Endodermal cell (in vitro differentiated cells): Measurements from ENCODE around the gene CUX1. TPM values are rescaled to one million over a fixed set of nuclear protein-coding genes. Genes with fewer than 3 reads are reported as not detected.

ENCODE experiments used
- DNase-seq: peaks from one replicate; pipeline ENCODE4 v3.0.0-alpha.2; 2017
- H3K27ac ChIP-seq: 2 replicates; pipeline ENCODE4 v1.5.1; 2013; ENCODE audit warnings: mild to moderate bottlenecking, low read depth, low read length, moderate library complexity
- H3K27me3 ChIP-seq: 2 replicates; pipeline ENCODE4 v1.6.1; 2013; ENCODE audit warnings: mild to moderate bottlenecking, low read length, moderate library complexity; ENCODE audit not compliant: insufficient read depth, control insufficient read depth, poor library complexity, severe bottlenecking
- H3K36me3 ChIP-seq: 2 replicates; pipeline ENCODE4 v1.7.0; 2013; ENCODE audit warnings: mild to moderate bottlenecking, low read length, moderate library complexity; ENCODE audit not compliant: control insufficient read depth, insufficient read depth
- H3K4me1 ChIP-seq: one replicate; pipeline ENCODE4 v1.7.0; 2013; ENCODE audit warnings: low read length; ENCODE audit not compliant: control insufficient read depth, insufficient read depth
- H3K4me3 ChIP-seq: 2 replicates; pipeline ENCODE4 v1.5.1; 2013; ENCODE audit warnings: mild to moderate bottlenecking, low read length, moderate library complexity
- H3K9ac ChIP-seq: 2 replicates; pipeline ENCODE4 v1.6.1; 2013; ENCODE audit warnings: mild to moderate bottlenecking, low read length, moderate library complexity; ENCODE audit not compliant: poor library complexity, severe bottlenecking; ENCODE audit errors: extremely low read depth
- H3K9me3 ChIP-seq: 2 replicates; pipeline ENCODE4 v1.6.1; 2013; ENCODE audit warnings: mild to moderate bottlenecking, low read length, moderate library complexity; ENCODE audit not compliant: control insufficient read depth
- H3K27ac Mint-ChIP-seq: 2 replicates; pipeline ENCODE4 v1.8.0; 2020; ENCODE audit warnings: mixed read lengths
- H3K27me3 Mint-ChIP-seq: 2 replicates; pipeline ENCODE4 v1.8.0; 2021; ENCODE audit warnings: mild to moderate bottlenecking, mixed read lengths; ENCODE audit not compliant: insufficient read depth
- H3K36me3 Mint-ChIP-seq: 2 replicates; pipeline ENCODE4 v1.8.0; 2020; ENCODE audit warnings: low read depth, mixed read lengths
- H3K4me1 Mint-ChIP-seq: 2 replicates; pipeline ENCODE4 v1.8.0; 2020; ENCODE audit warnings: mixed read lengths
- H3K4me3 Mint-ChIP-seq: 2 replicates; pipeline ENCODE4 v1.8.0; 2020; ENCODE audit warnings: mild to moderate bottlenecking, moderate library complexity, mixed read lengths
- H3K9me3 Mint-ChIP-seq: 2 replicates; pipeline ENCODE4 v1.8.0; 2020; ENCODE audit warnings: mild to moderate bottlenecking, mixed read lengths
- WGBS, 2 experiments: methylation state at CpG; one replicate each; pipeline versions ENCODE4 v1.1.5 to v1.1.7; 2013; ENCODE audit warnings: missing lambda C conversion rate in 2 of 2, mixed read lengths in 1 of 2; ENCODE audit not compliant: insufficient coverage in 1 of 2, insufficient read length in 1 of 2; 5-methylcytosine and 5-hydroxymethylcytosine counted together
- total RNA-seq, 2 donors: library from RNA; stranded (reverse); fragmentation: NEBNext Ultra II Directional in 1 of 2; extraction: Animal tissue kit (Norgen Biotek cat#: 25700) in 1 of 2; gene quantifications; 2 replicates in 1 of 2; 3 replicates in 1 of 2; pipeline ENCODE4 v1.2.1, GENCODE V29; 2021
- TF ChIP-seq, protein P1 (sequence below): fragments of 200-600 bp; sonication (generic); conservative IDR thresholded peaks from 2 replicates; pipeline ENCODE4 v1.5.0; 2021; ENCODE audit warnings: antibody characterized with exemption, mild to moderate bottlenecking

CUX1 gene
- total RNA-seq, 2 donors from 2014 or later: 85.1 to 108 TPM

DNA sequence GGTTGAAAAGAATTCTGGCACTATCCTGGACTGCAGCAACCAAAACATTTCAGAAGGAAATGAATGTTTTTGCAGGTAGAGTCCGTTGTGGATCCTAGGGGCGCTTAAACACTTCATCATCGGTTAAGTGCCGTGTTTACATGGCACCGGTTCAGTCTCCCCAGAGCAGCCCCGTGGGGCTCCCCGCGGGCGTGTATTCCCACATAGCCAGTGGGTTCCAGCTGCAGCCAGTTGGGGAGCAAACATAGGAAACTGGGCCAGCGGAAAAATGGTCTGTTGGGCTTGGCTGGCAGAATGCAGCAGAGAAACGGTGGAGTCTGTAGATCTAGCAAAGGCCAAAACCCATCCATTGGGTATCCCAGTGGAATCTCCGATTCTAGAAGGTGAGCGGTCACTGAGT, 356.2 kb downstream of the CUX1 start:
- TF ChIP-seq, protein P1, sequence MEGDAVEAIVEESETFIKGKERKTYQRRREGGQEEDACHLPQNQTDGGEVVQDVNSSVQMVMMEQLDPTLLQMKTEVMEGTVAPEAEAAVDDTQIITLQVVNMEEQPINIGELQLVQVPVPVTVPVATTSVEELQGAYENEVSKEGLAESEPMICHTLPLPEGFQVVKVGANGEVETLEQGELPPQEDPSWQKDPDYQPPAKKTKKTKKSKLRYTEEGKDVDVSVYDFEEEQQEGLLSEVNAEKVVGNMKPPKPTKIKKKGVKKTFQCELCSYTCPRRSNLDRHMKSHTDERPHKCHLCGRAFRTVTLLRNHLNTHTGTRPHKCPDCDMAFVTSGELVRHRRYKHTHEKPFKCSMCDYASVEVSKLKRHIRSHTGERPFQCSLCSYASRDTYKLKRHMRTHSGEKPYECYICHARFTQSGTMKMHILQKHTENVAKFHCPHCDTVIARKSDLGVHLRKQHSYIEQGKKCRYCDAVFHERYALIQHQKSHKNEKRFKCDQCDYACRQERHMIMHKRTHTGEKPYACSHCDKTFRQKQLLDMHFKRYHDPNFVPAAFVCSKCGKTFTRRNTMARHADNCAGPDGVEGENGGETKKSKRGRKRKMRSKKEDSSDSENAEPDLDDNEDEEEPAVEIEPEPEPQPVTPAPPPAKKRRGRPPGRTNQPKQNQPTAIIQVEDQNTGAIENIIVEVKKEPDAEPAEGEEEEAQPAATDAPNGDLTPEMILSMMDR: no peak
- Mint-ChIP-seq H3K4me3 (no peak overlapping the region), H3K27ac (peak overlapping the region; percentile 53), H3K27me3 (no peaks in the 10 kb centered on the region), H3K9me3 (no peaks in the 10 kb centered on the region), H3K36me3 (peaks cover 67% of the 10 kb centered on the region), H3K4me1 (no peaks in the 10 kb centered on the region)
- H3K36me3 ChIP-seq: peaks cover 46% of the 10 kb centered on the region
- DNase-seq: no peak
- H3K9me3 ChIP-seq: no peaks in the 10 kb centered on the region
- no peaks in the 10 kb centered on the region for H3K27me3 ChIP-seq
- whole genome bisulfite sequencing, 2 experiments: 94 to 98% methylated on average over 13 of the region's 13 CpGs
- H3K4me3 ChIP-seq: no peak overlapping the region
- H3K27ac ChIP-seq: no peak overlapping the region
- no peak overlapping the region for H3K9ac ChIP-seq
- H3K4me1 ChIP-seq: no peaks in the 10 kb centered on the region

GRCh38 chr7:102175423-102176170, 358.2 kb downstream of the CUX1 start:
- Histone ChIP-seq H3K27ac (no peak overlapping the region), H3K9me3 (no peaks in the 10 kb centered on the region), H3K36me3 (peaks cover 42% of the 10 kb centered on the region), H3K4me3 (no peak overlapping the region), H3K4me1 (no peaks in the 10 kb centered on the region), H3K27me3 (no peaks in the 10 kb centered on the region), H3K9ac (no peak overlapping the region)
- no peaks in the 10 kb centered on the region for H3K27me3 Mint-ChIP-seq
- peaks cover 70% of the 10 kb centered on the region for H3K36me3 Mint-ChIP-seq
- H3K27ac Mint-ChIP-seq: no peak overlapping the region
- H3K9me3 Mint-ChIP-seq: no peaks in the 10 kb centered on the region
- WGBS, 2 experiments: 93 to 98% methylated on average over 17 to 24 of the region's 24 CpGs
- no peak for DNase-seq
- TF ChIP-seq, protein P1: no peak
- no peaks in the 10 kb centered on the region for H3K4me1 Mint-ChIP-seq
- H3K4me3 Mint-ChIP-seq: no peak overlapping the region

- TF ChIP-seq, protein P1: no peak
- Mint-ChIP-seq H3K27ac (no peak overlapping the region), H3K27me3 (no peaks in the 10 kb centered on the region), H3K36me3 (peaks cover 70% of the 10 kb centered on the region), H3K9me3 (no peaks in the 10 kb centered on the region), H3K4me3 (no peak overlapping the region), H3K4me1 (no peaks in the 10 kb centered on the region)
- Histone ChIP-seq H3K36me3 (peaks cover 40% of the 10 kb centered on the region), H3K9ac (no peak overlapping the region), H3K9me3 (no peaks in the 10 kb centered on the region), H3K27me3 (no peaks in the 10 kb centered on the region), H3K4me3 (no peak overlapping the region), H3K4me1 (no peaks in the 10 kb centered on the region), H3K27ac (no peak overlapping the region)
- WGBS, 2 experiments: 94 to 95% methylated on average over 16 to 18 of the region's 18 CpGs
- no peak for DNase-seq
Measured at GRCh38 chr7:102178410-102178809, 361.0 kb downstream of the CUX1 start.
